ENCODE measurements around the gene SH3GLB2. TPM values are rescaled to one million over a fixed set of nuclear protein-coding genes. Genes with fewer than 3 reads are reported as not detected.

SH3GLB2 gene
- total and polyA plus RNA-seq, 5 donors from 2014 or later, result 18.2 to 77.8 (median 32.4) TPM

GRCh38 chr9:129060991-129061390 lies 32.9 kb upstream of the SH3GLB2 start:
- Mint-ChIP-seq H3K27ac (no peak overlapping the region), H3K9me3 (peaks cover 0 to 1% (median 0%) of the 10 kb centered on the region in 7 donors), H3K4me1 (no peaks in the 10 kb centered on the region), H3K36me3 (peaks cover 15% of the 10 kb centered on the region), H3K27me3 (no peaks in the 10 kb centered on the region), H3K4me3 (no peak overlapping the region)
- H3K36me3 ChIP-seq (ENCODE audit: control insufficient read depth, insufficient read depth, low read length), result peaks cover 39% of the 10 kb centered on the region
- no peaks in the 10 kb centered on the region for H3K27me3 ChIP-seq (ENCODE audit: control insufficient read depth, insufficient read depth, low read length)
- ATAC-seq (ENCODE audit: low read depth in 2 of 2) (no peak), DNase-seq (no peak)
- H3K9me3 ChIP-seq (ENCODE audit: control insufficient read depth in 2 of 2, low read length in 2 of 2), result no peaks in the 10 kb centered on the region
- no peaks in the 10 kb centered on the region for H3K4me1 ChIP-seq (ENCODE audit: control insufficient read depth, insufficient read depth, low read length, poor library complexity, severe bottlenecking)
- no peak overlapping the region for H3K4me3 ChIP-seq (ENCODE audit: low read depth, low read length)
- no peak overlapping the region for H3K27ac ChIP-seq (ENCODE audit: insufficient read depth, low read length, poor library complexity, severe bottlenecking)

- H3K27ac ChIP-seq (ENCODE audit: insufficient read depth, low read length, poor library complexity, severe bottlenecking), result no peak overlapping the region
- Mint-ChIP-seq H3K27me3 (no peaks in the 10 kb centered on the region), H3K4me3 (no peak overlapping the region), H3K4me1 (no peaks in the 10 kb centered on the region), H3K9me3 (peaks cover 0 to 1% (median 0%) of the 10 kb centered on the region in 7 donors), H3K27ac (no peak overlapping the region), H3K36me3 (peaks cover 10% of the 10 kb centered on the region)
- ATAC-seq (ENCODE audit: low read depth in 2 of 2) (no peak), DNase-seq (no peak)
- H3K4me1 ChIP-seq (ENCODE audit: control insufficient read depth, insufficient read depth, low read length, poor library complexity, severe bottlenecking), result no peaks in the 10 kb centered on the region
- H3K36me3 ChIP-seq (ENCODE audit: control insufficient read depth, insufficient read depth, low read length), result peaks cover 38% of the 10 kb centered on the region
- no peaks in the 10 kb centered on the region for H3K9me3 ChIP-seq (ENCODE audit: control insufficient read depth in 2 of 2, low read length in 2 of 2)
- no peaks in the 10 kb centered on the region for H3K27me3 ChIP-seq (ENCODE audit: control insufficient read depth, insufficient read depth, low read length)
- no peak overlapping the region for H3K4me3 ChIP-seq (ENCODE audit: low read depth, low read length)
Measured at GRCh38 chr9:129059796-129060785, 32.0 kb upstream of the SH3GLB2 start.

GRCh38 chr9:129058965-129059795 lies 31.0 kb upstream of the SH3GLB2 start:
- Histone ChIP-seq H3K27ac (ENCODE audit: insufficient read depth, low read length, poor library complexity, severe bottlenecking) (no peak overlapping the region), H3K4me1 (ENCODE audit: control insufficient read depth, insufficient read depth, low read length, poor library complexity, severe bottlenecking) (no peaks in the 10 kb centered on the region), H3K27me3 (ENCODE audit: control insufficient read depth, insufficient read depth, low read length) (no peaks in the 10 kb centered on the region), H3K9me3 (ENCODE audit: control insufficient read depth in 2 of 2, low read length in 2 of 2) (no peaks in the 10 kb centered on the region), H3K36me3 (ENCODE audit: control insufficient read depth, insufficient read depth, low read length) (peaks cover 37% of the 10 kb centered on the region), H3K4me3 (ENCODE audit: low read depth, low read length) (no peak overlapping the region)
- DNase-seq (no peak), ATAC-seq (ENCODE audit: low read depth in 2 of 2) (no peak)
- Mint-ChIP-seq H3K27me3 (no peaks in the 10 kb centered on the region), H3K27ac (no peak overlapping the region), H3K9me3 (peaks cover 0 to 1% (median 0%) of the 10 kb centered on the region in 7 donors), H3K4me1 (peaks cover 0 to 2% (median 0%) of the 10 kb centered on the region in 4 donors), H3K36me3 (peaks cover 16% of the 10 kb centered on the region), H3K4me3 (no peak overlapping the region)

GRCh38 chr9:129054163-129054851 lies 26.2 kb upstream of the SH3GLB2 start:
- Histone ChIP-seq H3K27me3 (ENCODE audit: control insufficient read depth, insufficient read depth, low read length) (no peaks in the 10 kb centered on the region), H3K36me3 (ENCODE audit: control insufficient read depth, insufficient read depth, low read length) (peaks cover 37% of the 10 kb centered on the region), H3K9me3 (ENCODE audit: control insufficient read depth in 2 of 2, low read length in 2 of 2) (no peaks in the 10 kb centered on the region), H3K4me3 (ENCODE audit: low read depth, low read length) (no peak overlapping the region), H3K27ac (ENCODE audit: insufficient read depth, low read length, poor library complexity, severe bottlenecking) (no peak overlapping the region), H3K4me1 (ENCODE audit: control insufficient read depth, insufficient read depth, low read length, poor library complexity, severe bottlenecking) (no peaks in the 10 kb centered on the region)
- H3K36me3 Mint-ChIP-seq, result peaks cover 8% of the 10 kb centered on the region
- peaks cover 0 to 1% (median 0%) of the 10 kb centered on the region in 7 donors for H3K9me3 Mint-ChIP-seq
- no peak overlapping the region for H3K4me3 Mint-ChIP-seq
- ATAC-seq (ENCODE audit: low read depth in 2 of 2) (no peak), DNase-seq (no peak)
- H3K4me1 Mint-ChIP-seq, result peaks cover 0 to 2% (median 0%) of the 10 kb centered on the region in 4 donors
- no peak overlapping the region for H3K27ac Mint-ChIP-seq
- H3K27me3 Mint-ChIP-seq, result no peaks in the 10 kb centered on the region

GRCh38 chr9:129053020-129053419 lies 24.9 kb upstream of the SH3GLB2 start:
- Mint-ChIP-seq H3K4me1 (peaks cover 0 to 2% (median 0%) of the 10 kb centered on the region in 4 donors), H3K36me3 (peaks cover 13% of the 10 kb centered on the region), H3K9me3 (no peaks in the 10 kb centered on the region), H3K27ac (no peak overlapping the region), H3K27me3 (no peaks in the 10 kb centered on the region), H3K4me3 (no peak overlapping the region)
- no peak for DNase-seq
- no peak overlapping the region for H3K27ac ChIP-seq (ENCODE audit: insufficient read depth, low read length, poor library complexity, severe bottlenecking)
- H3K27me3 ChIP-seq (ENCODE audit: control insufficient read depth, insufficient read depth, low read length), result no peaks in the 10 kb centered on the region
- no peak overlapping the region for H3K4me3 ChIP-seq (ENCODE audit: low read depth, low read length)
- ATAC-seq (ENCODE audit: low read depth in 2 of 2), result no peak
- H3K36me3 ChIP-seq (ENCODE audit: control insufficient read depth, insufficient read depth, low read length), result peaks cover 44% of the 10 kb centered on the region
- H3K4me1 ChIP-seq (ENCODE audit: control insufficient read depth, insufficient read depth, low read length, poor library complexity, severe bottlenecking), result no peaks in the 10 kb centered on the region
- H3K9me3 ChIP-seq (ENCODE audit: control insufficient read depth in 2 of 2, low read length in 2 of 2), result no peaks in the 10 kb centered on the region

GRCh38 chr9:129052592-129052991 lies 24.5 kb upstream of the SH3GLB2 start:
- H3K36me3 Mint-ChIP-seq, result peaks cover 13% of the 10 kb centered on the region
- no peak overlapping the region for H3K27ac ChIP-seq (ENCODE audit: insufficient read depth, low read length, poor library complexity, severe bottlenecking)

GRCh38 chr9:129042016-129042415 lies 13.9 kb upstream of the SH3GLB2 start:
- Mint-ChIP-seq H3K27ac (no peak overlapping the region), H3K4me1 (peaks cover 7 to 26% (median 9%) of the 10 kb centered on the region in 4 donors), H3K27me3 (no peaks in the 10 kb centered on the region), H3K4me3 (peak overlapping the region in 1 of 4 donors; percentile 54), H3K36me3 (peaks cover 15% of the 10 kb centered on the region), H3K9me3 (no peaks in the 10 kb centered on the region)
- no peaks in the 10 kb centered on the region for H3K9me3 ChIP-seq (ENCODE audit: control insufficient read depth in 2 of 2, low read length in 2 of 2)
- peaks cover 16% of the 10 kb centered on the region for H3K4me1 ChIP-seq (ENCODE audit: control insufficient read depth, insufficient read depth, low read length, poor library complexity, severe bottlenecking)
- H3K27ac ChIP-seq (ENCODE audit: insufficient read depth, low read length, poor library complexity, severe bottlenecking), result no peak overlapping the region
- no peaks in the 10 kb centered on the region for H3K27me3 ChIP-seq (ENCODE audit: control insufficient read depth, insufficient read depth, low read length)
- H3K4me3 ChIP-seq (ENCODE audit: low read depth, low read length), result no peak overlapping the region
- DNase-seq (no peak), ATAC-seq (ENCODE audit: low read depth in 2 of 2) (no peak)
- peaks cover 30% of the 10 kb centered on the region for H3K36me3 ChIP-seq (ENCODE audit: control insufficient read depth, insufficient read depth, low read length)

More at GRCh38 chr9:129052592-129052991, 24.5 kb upstream of the SH3GLB2 start:
- no peak overlapping the region for H3K4me3 ChIP-seq (ENCODE audit: low read depth, low read length)
- H3K4me1 ChIP-seq (ENCODE audit: control insufficient read depth, insufficient read depth, low read length, poor library complexity, severe bottlenecking), result no peaks in the 10 kb centered on the region
- DNase-seq (no peak), ATAC-seq (ENCODE audit: low read depth in 2 of 2) (no peak)
- H3K9me3 ChIP-seq (ENCODE audit: control insufficient read depth in 2 of 2, low read length in 2 of 2), result no peaks in the 10 kb centered on the region
- no peaks in the 10 kb centered on the region for H3K27me3 ChIP-seq (ENCODE audit: control insufficient read depth, insufficient read depth, low read length)
- Mint-ChIP-seq H3K9me3 (no peaks in the 10 kb centered on the region), H3K4me3 (no peak overlapping the region), H3K4me1 (peaks cover 0 to 2% (median 0%) of the 10 kb centered on the region in 4 donors), H3K27me3 (no peaks in the 10 kb centered on the region), H3K27ac (no peak overlapping the region)
- peaks cover 48% of the 10 kb centered on the region for H3K36me3 ChIP-seq (ENCODE audit: control insufficient read depth, insufficient read depth, low read length)
